GM18526 (cell line): ENCODE data around the gene KIF5C.

Experiments used
- POLR2A ChIP-seq: IDR thresholded peaks from 3 replicates; pipeline ENCODE4 v1.6.1; 2011; ENCODE audit not compliant: insufficient read length; ENCODE audit errors: extremely low read depth

The KIF5C gene

DNA sequence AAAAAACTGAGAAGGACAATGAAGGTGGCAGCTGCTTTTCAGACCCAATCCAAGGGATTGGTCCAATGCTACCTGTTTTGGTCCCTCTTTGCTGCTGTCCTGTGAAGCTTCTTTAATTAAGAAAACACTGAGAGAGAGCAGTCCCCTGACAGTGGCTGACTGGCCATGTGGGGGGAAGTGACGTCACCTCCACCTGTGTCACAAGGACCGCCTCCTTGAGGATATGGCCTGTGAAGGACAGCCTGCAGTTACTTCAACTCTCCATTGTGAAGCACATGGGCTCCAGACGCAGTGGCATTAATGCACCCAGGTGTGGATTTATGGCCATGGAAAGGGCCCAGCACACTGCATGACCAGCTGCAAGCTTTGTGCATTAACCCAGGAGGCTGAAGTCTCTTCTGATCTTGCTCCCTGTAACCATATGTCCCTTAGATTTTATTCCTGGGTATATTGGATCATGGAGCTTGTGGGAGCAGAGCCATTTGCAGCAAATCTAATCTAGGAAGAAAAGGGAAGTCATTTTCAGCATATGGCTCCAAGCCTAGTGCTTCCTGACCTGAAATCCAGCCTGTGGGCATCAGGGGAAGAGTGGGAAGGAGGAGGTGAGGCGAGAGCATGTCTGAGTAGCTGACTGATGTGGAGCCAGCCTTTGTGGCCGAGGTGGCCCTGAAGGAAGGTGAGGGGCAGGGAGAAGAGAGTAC is 32.2 kb downstream of the KIF5C start:
- TF ChIP-seq POLR2A, result no peak

DNA sequence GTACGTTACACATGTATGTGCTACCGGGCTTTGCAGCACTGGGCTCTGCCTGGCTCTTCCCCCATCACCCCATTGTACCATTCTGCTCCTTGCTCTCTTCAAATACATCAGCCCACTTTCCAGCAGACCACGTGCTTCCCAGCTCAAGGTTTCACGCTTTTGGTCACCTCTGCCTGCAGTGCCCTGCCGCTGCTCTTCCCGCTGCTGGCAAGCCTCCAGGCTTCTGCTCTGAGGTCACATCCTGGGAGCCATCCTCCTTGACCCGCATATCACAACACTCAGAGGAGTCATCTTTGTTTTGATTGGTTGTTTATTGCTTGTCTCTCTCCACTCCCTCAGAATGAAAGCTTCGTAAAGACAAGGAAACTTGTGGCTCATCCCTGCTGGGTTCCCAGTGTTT is 34.1 kb downstream of the KIF5C start:
- TF ChIP-seq POLR2A, result no peak

DNA sequence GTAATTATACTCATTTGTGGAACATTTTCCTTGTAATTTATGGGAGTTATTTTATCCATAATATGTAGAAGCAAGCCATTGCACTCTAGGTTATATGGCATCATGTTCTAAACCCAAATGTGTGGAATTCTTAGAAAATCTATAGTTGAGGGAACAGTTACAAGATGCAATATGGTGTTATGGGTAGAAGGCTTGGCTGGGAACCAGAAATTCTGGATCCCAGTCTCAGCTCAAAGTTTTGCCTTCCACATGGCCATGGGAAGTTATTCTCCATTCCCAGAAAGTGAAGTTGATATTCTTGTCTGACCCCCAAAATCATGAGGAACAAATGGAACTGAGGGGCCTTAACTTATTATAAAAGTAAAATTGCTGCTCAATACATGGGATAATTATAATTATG is 38.0 kb downstream of the KIF5C start:
- no peak for TF ChIP-seq POLR2A

DNA sequence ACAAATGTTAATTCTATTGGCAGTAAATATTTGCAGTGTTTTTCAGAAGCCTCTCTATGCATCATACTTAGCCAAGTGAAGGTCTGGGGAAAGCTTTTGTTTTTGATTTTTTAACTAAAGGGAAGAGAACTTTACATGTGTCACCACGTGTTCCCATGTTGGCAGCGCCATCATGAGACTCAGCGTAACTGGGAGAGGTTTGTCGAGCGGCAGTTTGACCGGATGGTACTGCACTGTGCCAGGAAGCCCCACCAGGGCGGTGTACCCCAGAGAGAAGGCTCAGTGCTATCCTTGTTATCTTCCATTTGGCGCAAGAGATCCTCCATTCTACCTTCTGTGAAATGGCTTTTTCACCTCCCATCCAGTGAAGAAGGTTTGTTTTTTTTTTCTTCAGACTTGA is 38.5 kb downstream of the KIF5C start:
- TF ChIP-seq POLR2A, result no peak

DNA sequence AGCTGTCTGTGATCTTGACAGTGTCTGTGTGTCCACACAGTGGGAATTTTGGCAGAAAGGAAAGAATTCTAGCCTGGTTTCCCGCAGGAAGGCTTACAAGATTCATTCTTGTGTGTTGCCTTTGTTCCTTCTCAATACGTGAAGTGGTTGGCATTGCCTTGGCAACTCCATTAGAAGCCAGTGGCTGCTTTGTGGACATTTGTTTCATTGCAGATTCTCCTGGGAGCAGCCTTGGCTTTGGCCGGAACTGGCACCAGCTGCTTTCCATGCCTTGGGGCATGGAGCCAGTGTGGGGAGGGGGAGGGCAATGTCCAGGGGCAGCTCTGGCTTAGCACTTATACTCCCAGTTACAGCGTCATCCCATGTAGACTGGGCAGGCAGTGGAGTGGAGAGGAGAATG is 39.4 kb downstream of the KIF5C start:
- TF ChIP-seq POLR2A, result no peak

DNA sequence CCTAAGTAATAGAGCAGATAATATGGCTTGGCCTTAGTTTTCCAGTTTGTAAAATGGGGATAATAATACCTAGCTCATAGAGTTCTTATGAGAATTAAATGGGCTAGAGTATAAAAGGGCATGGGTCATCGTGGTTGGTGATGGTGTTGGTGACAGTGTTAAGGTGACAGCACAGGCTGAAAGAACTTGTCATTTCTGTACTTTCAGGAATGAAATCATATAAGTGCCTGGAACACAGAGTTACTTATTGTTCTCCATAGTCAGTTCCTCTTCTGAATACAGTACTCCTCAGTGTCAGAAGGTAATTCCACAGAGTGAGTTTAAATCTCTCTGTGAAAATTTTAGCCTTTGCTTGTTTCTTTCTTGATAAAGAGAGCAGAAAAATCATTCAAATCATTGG is 42.4 kb downstream of the KIF5C start:
- no peak for TF ChIP-seq POLR2A

DNA sequence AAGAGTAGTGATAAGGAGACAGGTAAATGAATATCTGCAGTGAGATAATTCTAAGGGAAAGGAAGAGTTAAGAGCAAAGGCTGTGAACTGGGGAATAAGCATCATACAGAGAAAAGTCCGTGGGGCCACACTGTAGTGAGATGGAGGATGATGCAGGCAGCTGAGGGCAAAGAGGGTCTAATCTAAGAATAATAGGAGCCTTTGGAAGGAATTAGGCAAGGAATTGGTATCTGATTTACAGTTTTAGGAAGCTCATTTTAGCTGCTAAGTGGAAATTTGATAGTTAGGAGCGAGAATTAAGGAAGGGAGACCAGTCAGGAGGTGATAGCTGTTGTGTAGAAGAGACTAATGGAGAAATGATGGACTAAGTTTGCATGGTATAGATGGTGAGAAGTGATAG is 43.5 kb downstream of the KIF5C start:
- no peak for TF ChIP-seq POLR2A

DNA sequence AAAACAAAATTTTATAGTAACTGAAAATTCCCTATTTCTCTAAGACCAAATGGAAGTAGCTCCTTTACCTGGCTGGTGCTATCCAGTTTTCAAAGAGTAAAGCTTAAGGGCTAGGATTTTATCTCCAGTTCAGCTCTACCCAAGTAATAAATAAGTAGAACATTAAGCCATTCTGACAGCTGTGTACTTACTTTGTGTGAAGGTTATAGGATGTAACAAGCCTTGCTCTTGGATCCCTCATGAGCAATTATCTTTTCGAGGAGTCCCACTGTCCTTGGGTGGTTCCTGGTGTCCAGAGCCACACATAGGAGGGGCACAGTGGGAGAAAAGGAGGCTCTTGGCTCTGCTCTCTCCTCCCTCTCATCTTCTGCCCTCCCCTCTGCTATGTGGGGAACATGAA is 45.5 kb downstream of the KIF5C start:
- TF ChIP-seq POLR2A, result no peak

DNA sequence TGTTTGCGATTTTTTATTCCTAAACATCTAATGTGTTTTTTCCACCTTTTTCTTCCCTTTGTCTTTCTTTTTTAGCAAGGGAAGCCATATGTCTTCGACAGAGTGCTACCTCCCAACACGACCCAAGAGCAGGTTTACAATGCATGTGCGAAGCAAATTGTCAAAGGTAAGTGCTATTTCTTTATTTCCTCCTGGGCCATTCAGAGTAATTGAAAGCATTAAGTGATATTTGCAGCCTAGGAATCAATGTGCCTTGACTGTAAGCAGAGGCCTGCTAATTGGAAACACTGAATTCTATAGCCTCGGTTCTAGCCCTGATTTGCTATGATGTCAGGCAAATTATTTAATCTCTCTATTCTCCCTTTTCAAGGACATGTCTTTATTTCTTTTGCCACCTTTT is 47.0 kb downstream of the KIF5C start:
- TF ChIP-seq POLR2A, result no peak

DNA sequence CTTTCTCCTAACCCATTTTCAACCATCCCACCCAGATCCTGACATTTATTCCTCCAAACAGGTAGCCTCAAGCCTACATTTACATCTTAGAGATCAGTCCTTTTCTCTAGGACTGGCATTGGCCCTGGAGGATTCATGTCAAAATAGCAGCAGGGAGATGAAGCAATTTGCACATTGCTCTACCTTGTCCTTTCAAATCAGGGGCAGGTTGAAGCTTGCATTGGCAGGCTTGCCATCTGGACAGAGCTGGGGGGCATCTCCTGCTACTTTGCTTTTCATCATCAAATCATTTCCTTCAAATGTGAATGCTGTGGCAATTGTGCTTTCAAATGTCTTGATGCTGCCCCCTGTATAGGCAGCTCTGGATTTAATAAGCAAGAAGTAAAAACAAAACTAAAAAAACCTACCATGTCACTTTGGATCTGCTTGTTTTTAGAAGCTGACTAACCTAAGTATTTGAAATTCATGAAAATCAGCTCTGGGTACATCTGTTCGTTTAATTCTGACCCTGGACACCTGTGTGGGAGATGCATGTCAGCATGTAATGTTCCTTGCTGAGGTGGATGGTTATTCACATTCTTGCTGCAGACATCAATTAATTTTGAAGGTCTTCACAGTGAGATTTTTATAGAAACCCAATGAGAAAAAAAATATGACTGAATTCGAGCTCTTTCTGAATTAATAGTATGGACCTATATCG is 47.9 kb downstream of the KIF5C start:
- TF ChIP-seq POLR2A, result no peak

DNA sequence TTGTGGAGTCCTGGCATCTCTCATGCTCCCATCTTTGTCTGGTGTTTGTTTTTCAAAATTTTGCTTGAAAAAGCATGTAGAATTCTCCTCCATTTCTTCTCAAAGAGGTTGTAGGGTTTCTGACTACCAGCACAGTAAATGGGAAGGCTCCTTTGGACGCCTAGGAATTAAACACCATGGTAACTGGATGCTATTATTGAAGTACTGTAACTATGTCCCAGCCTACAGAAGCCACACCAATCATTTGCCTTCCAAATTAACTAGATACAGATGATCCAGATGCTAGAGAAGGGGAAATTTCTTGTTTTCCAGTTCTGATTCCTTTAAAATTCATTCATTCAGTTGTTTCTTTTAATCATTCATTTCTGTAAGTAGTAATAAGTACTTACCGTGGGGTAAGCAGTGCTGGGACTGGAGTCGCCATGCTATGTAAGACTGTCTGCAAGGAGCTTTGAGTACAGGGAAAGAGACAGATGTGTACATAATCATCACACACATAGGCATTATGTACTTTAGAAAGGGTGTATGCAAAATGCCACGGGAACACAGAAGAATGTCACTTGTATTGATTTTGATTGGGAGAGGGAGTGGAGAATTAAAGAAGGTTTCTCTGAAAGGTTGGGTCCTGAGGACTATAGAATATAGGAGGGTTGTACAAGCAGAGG is 49.6 kb downstream of the KIF5C start:
- no peak for TF ChIP-seq POLR2A

DNA sequence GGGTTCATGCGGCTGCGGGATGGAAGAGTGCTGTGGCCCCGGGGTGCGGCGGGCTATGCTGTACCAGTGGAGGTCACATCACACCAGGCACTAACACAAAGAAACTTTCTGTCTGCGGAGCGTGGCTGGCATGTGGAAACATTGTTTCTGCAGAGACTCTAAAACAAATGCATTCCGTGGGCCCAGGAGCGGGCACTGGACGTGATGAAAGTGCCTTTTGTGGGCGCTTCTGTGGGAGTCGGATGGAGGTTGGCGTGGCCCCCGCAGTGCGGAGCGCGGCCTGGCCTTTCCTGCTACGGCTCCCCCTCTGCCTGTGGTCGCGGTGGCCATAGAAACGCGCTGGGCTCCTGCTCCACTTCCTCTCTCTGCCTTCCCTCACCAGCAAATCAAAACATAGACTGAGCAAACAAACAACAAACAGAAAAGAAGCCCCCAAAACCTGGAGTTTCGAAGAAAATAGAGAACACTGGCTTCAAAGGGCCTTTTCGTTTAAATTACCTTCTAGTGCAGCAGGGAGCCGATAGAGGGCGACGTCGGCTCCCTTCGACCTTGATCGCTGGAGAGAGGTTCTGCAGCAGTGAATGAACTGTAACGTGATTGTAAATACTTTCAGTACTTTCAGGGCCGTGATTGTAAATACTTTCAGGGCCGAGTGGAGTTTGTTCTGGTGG is 51.4 kb downstream of the KIF5C start:
- no peak for TF ChIP-seq POLR2A

DNA sequence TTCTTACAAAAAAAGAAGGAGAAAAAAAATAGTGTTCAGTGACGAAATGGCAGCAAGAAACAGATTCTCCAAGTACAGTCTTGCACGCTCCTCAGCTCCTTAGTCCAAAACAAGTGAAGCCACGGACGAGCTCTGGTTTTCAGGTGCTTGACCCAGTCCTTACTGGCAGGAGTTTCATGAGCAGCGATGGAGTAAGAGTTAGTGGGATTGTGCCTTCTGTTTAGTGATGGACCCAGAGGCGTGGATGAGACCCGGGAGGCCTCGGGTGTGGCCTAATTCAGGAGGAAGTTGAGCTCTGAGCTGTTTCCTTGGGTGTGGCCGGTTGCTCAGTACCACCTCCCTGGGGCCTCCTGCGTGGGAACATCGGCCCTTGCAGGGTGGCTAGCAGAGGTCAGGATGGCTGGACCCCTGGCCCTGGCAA is 52.0 kb downstream of the KIF5C start:
- no peak for TF ChIP-seq POLR2A

DNA sequence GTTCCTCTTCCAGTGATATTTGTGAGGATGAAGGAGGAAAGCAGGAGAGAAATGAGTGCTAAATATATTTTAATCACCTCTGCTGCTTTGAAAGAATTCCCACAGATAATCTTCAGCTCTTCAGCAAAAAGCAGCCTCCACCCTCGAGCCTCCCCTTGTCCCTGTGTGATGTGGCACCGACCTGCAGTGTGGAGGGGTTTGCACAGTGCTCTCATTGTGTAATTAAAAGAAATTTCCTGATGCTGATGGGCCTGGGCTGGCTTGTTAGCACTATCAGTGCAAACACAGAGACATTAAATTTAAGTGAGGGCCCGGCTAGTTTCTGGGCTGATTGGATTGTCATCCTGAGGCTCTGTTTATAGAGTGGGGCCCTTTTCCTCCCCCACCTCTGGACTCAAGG is 53.4 kb downstream of the KIF5C start:
- no peak for TF ChIP-seq POLR2A

DNA sequence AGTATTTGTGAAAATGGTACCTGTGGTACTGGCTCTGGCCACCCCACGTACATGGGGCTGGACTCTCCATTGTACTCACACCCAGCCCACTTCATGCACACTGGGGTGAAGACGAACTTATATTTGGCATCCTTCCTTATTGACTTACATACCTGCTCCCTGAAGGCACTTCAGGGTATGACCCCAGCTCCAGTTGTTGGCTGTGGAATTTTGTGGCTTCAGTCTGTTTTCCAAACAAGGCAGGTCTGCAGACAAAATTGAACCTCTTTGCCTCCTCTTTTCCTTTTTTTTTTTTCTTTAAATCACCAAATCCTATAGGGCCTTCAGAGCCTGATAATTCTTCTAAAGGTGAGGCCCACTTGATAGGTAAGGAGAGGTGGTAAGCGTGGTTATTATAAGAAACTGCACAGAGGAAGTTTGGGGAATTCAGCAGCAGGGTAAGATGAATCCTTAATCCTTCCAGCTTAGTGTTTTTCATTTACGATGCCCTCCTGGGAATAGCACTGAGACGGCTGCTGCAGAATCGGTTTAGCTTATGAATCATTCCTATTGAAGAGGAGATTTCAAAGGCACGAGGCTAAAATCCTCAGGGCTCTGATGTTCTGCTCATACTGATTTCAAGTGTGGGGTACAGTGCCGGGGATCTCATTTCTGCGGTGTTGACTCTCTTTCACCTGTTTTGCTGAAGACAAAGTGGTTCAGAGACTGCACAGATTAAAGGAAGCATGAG is 55.2 kb downstream of the KIF5C start:
- no peak for TF ChIP-seq POLR2A
